ENCODE results near the gene MICAL2.
"Not testable (repeated sequence)": the region's sequence is repeated elsewhere in the genome, so short reads cannot be mapped to it uniquely, and the experiment has no call there.

MICAL2 gene

DNA sequence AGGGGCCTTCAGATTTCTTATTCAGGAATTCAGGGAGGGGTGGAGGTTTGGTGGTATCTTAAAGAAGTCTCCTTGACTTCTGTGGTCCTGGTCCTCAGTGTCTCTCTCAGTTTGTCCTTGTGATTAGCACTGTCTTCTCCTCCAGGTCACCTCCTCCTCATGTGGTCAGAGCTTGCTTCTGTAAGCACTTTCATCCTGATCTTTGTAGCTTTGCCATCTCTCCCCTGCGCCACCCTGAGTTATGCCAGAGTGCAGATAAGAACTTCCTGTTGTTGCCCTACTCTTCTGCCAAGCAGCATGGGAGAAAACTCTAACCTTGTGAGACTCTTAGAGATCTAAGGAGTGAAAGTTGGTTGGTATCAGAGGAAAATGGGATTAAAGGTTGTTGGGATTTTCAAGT lies 30.9 kb downstream of the MICAL2 start:
- H3K27ac Mint-ChIP-seq, result peak overlapping the region; percentile 46
- H3K9me3 Mint-ChIP-seq (ENCODE audit: low read depth), result no peaks in the 10 kb centered on the region
- H3K4me1 Mint-ChIP-seq (ENCODE audit: low read depth), result peaks cover 39% of the 10 kb centered on the region
- no peaks in the 10 kb centered on the region for H3K36me3 Mint-ChIP-seq
- no peaks in the 10 kb centered on the region for H3K27me3 Mint-ChIP-seq
- H3K4me3 Mint-ChIP-seq, result no peak overlapping the region

GRCh38 chr11:12142176-12142575 lies 31.8 kb downstream of the MICAL2 start:
- Mint-ChIP-seq H3K9me3 (ENCODE audit: low read depth) (no peaks in the 10 kb centered on the region), H3K27me3 (no peaks in the 10 kb centered on the region), H3K4me3 (no peak overlapping the region), H3K27ac (no peak overlapping the region), H3K36me3 (no peaks in the 10 kb centered on the region), H3K4me1 (ENCODE audit: low read depth) (peaks cover 39% of the 10 kb centered on the region)

- H3K27me3 Mint-ChIP-seq, result no peaks in the 10 kb centered on the region
- peak overlapping the region; percentile 30 for H3K27ac Mint-ChIP-seq
- no peaks in the 10 kb centered on the region for H3K9me3 Mint-ChIP-seq (ENCODE audit: low read depth)
- no peak overlapping the region for H3K4me3 Mint-ChIP-seq
- H3K4me1 Mint-ChIP-seq (ENCODE audit: low read depth), result peaks cover 39% of the 10 kb centered on the region
- H3K36me3 Mint-ChIP-seq, result no peaks in the 10 kb centered on the region
These were observed 32.5 kb downstream of the MICAL2 start for GRCh38 chr11:12142909-12143308.

DNA sequence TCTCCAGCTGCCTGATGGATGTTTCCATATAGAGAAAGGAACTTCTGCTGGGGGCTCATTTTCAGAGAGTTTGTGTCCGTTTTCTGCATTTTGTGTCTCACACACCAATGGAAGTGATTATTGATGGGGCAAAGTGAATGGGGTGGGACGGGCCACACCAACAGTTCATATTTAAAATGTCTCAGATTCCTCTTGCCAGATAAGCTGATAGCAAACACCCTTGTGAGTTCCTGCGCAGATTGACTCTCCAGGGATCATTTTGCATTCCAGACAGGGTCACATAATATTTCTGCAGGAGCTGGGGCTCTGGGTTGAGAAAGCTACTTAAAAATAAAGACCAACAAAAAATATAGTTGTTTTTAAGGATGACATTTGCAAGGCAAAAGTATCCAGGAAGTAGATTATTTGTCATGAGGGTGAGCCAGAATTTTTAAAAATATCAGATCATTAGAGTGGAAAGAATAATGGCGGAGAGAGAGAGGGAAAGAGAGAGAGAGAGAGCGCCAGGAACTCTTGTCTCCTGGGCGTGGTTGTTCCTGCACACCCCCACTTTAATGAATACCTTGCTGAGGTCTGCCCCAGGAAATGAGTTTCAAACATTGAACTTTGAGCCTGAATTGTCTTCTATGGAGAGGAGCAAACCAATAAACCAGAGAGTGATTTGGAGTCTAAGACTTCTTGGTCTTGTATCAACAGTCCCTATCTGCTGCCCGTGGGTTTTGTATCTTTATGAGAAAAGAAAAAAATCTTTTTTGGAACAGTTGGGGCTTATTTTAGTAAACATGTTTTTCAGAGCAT lies 33.3 kb downstream of the MICAL2 start:
- Mint-ChIP-seq H3K4me1 (ENCODE audit: low read depth) (peaks cover 39% of the 10 kb centered on the region), H3K9me3 (ENCODE audit: low read depth) (no peaks in the 10 kb centered on the region), H3K27me3 (no peaks in the 10 kb centered on the region), H3K27ac (peak overlapping the region; percentile 34), H3K4me3 (peak overlapping the region; percentile 28), H3K36me3 (no peaks in the 10 kb centered on the region)

GRCh38 chr11:12144330-12145174 lies 34.2 kb downstream of the MICAL2 start:
- Mint-ChIP-seq H3K36me3 (no peaks in the 10 kb centered on the region), H3K27ac (peak overlapping the region; percentile 1), H3K4me1 (ENCODE audit: low read depth) (peaks cover 46% of the 10 kb centered on the region), H3K4me3 (no peak overlapping the region), H3K27me3 (no peaks in the 10 kb centered on the region), H3K9me3 (ENCODE audit: low read depth) (no peaks in the 10 kb centered on the region)

GRCh38 chr11:12146678-12147077 lies 36.3 kb downstream of the MICAL2 start:
- H3K27ac Mint-ChIP-seq; H3K27me3 Mint-ChIP-seq; H3K9me3 Mint-ChIP-seq (ENCODE audit: low read depth); H3K36me3 Mint-ChIP-seq; H3K4me3 Mint-ChIP-seq: not testable (repeated sequence)
- peaks cover 55% of the 10 kb centered on the region for H3K4me1 Mint-ChIP-seq (ENCODE audit: low read depth)

GRCh38 chr11:12147827-12148226 lies 37.4 kb downstream of the MICAL2 start:
- Mint-ChIP-seq H3K4me3 (no peak overlapping the region), H3K27me3 (no peaks in the 10 kb centered on the region), H3K27ac (no peak overlapping the region), H3K36me3 (peaks cover 3% of the 10 kb centered on the region), H3K4me1 (ENCODE audit: low read depth) (peaks cover 58% of the 10 kb centered on the region), H3K9me3 (ENCODE audit: low read depth) (no peaks in the 10 kb centered on the region)

GRCh38 chr11:12148466-12148865 lies 38.1 kb downstream of the MICAL2 start:
- H3K36me3 Mint-ChIP-seq, result peaks cover 3% of the 10 kb centered on the region
- H3K27me3 Mint-ChIP-seq, result no peaks in the 10 kb centered on the region
- peak overlapping the region; percentile 66 for H3K27ac Mint-ChIP-seq
- H3K4me1 Mint-ChIP-seq (ENCODE audit: low read depth), result peaks cover 52% of the 10 kb centered on the region
- H3K4me3 Mint-ChIP-seq, result no peak overlapping the region
- H3K9me3 Mint-ChIP-seq (ENCODE audit: low read depth), result no peaks in the 10 kb centered on the region

GRCh38 chr11:12148882-12149281 lies 38.5 kb downstream of the MICAL2 start:
- peak overlapping the region; percentile 16 for H3K27ac Mint-ChIP-seq
- no peaks in the 10 kb centered on the region for H3K27me3 Mint-ChIP-seq
- no peaks in the 10 kb centered on the region for H3K9me3 Mint-ChIP-seq (ENCODE audit: low read depth)
- peaks cover 49% of the 10 kb centered on the region for H3K4me1 Mint-ChIP-seq (ENCODE audit: low read depth)
- peak overlapping the region; percentile 1 for H3K4me3 Mint-ChIP-seq
- H3K36me3 Mint-ChIP-seq, result peaks cover 3% of the 10 kb centered on the region

DNA sequence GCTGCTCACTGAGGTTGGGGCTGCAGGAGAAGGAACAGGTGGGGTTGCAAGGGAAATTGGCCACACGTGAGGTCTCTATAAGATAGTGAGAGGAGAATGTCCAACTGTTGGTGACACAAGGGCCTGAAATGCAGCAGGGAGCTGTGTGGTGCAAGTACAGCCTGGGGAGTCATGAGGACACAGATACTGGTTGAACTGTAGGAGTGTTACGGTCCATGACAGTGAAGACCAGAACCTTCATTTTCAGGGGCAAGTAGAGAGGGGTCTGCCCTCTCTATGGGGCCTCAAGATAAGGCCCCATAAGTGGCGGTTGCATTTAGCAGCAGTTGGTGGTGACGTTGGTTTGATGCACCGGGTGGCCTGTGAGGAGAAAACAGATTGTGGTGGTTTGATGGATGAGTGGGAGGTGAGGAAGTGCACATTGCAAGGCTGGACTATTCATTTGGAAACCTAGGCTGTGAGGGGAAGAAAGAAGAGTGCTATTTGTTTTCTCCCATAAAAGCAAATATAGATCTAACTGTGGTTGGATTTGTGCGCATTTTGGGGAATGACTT lies 39.4 kb downstream of the MICAL2 start:
- H3K27me3 Mint-ChIP-seq, result no peaks in the 10 kb centered on the region
- H3K27ac Mint-ChIP-seq, result peak overlapping the region; percentile 85
- peak overlapping the region; percentile 30 for H3K4me3 Mint-ChIP-seq
- H3K9me3 Mint-ChIP-seq (ENCODE audit: low read depth), result no peaks in the 10 kb centered on the region
- peaks cover 3% of the 10 kb centered on the region for H3K36me3 Mint-ChIP-seq
- H3K4me1 Mint-ChIP-seq (ENCODE audit: low read depth), result peaks cover 42% of the 10 kb centered on the region

GRCh38 chr11:12150831-12151382 lies 40.5 kb downstream of the MICAL2 start:
- peaks cover 3% of the 10 kb centered on the region for H3K36me3 Mint-ChIP-seq
- H3K4me1 Mint-ChIP-seq (ENCODE audit: low read depth), result peaks cover 36% of the 10 kb centered on the region
- H3K27me3 Mint-ChIP-seq, result no peaks in the 10 kb centered on the region
- no peaks in the 10 kb centered on the region for H3K9me3 Mint-ChIP-seq (ENCODE audit: low read depth)
- peak overlapping the region; percentile 85 for H3K27ac Mint-ChIP-seq
- peak overlapping the region; percentile 30 for H3K4me3 Mint-ChIP-seq

DNA sequence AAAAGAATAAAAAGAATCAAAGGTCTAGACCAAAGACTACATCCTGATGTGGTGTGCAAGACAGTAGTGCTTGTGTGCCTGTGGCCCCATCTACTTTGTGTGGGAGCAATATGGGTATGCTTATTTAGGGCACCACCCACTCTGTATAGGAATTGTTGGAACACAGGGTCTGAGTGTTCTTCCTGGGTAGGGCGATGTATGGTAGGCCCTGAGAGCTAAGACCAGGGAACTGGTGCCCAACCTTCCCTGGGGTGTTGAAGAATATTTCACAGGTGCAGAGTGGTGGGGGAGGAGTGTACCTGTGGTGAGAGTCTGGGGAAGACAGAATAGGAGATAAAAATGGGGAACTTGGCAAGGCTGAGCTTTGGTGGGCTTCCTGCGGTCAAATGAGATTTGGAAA lies 41.9 kb downstream of the MICAL2 start:
- H3K4me3 Mint-ChIP-seq, result peak overlapping the region; percentile 42
- peaks cover 3% of the 10 kb centered on the region for H3K36me3 Mint-ChIP-seq
- peak overlapping the region; percentile 50 for H3K27ac Mint-ChIP-seq
- no peaks in the 10 kb centered on the region for H3K9me3 Mint-ChIP-seq (ENCODE audit: low read depth)
- H3K27me3 Mint-ChIP-seq, result no peaks in the 10 kb centered on the region
- peaks cover 44% of the 10 kb centered on the region for H3K4me1 Mint-ChIP-seq (ENCODE audit: low read depth)

- H3K4me1 Mint-ChIP-seq (ENCODE audit: low read depth), result peaks cover 44% of the 10 kb centered on the region
- H3K27ac Mint-ChIP-seq, result no peak overlapping the region
- peaks cover 3% of the 10 kb centered on the region for H3K36me3 Mint-ChIP-seq
- no peaks in the 10 kb centered on the region for H3K9me3 Mint-ChIP-seq (ENCODE audit: low read depth)
- H3K4me3 Mint-ChIP-seq, result no peak overlapping the region
- no peaks in the 10 kb centered on the region for H3K27me3 Mint-ChIP-seq
These were observed 44.7 kb downstream of the MICAL2 start for GRCh38 chr11:12154871-12155668.

GRCh38 chr11:12155696-12156095 lies 45.3 kb downstream of the MICAL2 start:
- Mint-ChIP-seq H3K27ac (peak overlapping the region; percentile 17), H3K9me3 (ENCODE audit: low read depth) (no peaks in the 10 kb centered on the region), H3K4me1 (ENCODE audit: low read depth) (peaks cover 38% of the 10 kb centered on the region), H3K27me3 (no peaks in the 10 kb centered on the region), H3K4me3 (no peak overlapping the region), H3K36me3 (peaks cover 3% of the 10 kb centered on the region)

Measured in activated naive CD8-positive, alpha-beta T cell (primary cell).